ENCODE measurements around the gene RNH1. TPM values are rescaled to one million over a fixed set of nuclear protein-coding genes. Genes with fewer than 3 reads are reported as not detected.
A peak's percentile ranks its signal among the peaks of the same experiment; 100 is the strongest.

RNH1 gene
- polyA plus RNA-seq, 1 of the 3 experiments (the other 2 are of a cell fraction), result 147 TPM

GRCh38 chr11:447923-448731, 58.9 kb downstream of the RNH1 start (continued):
- 0 out of 2 replicates have a peak, but pooled peaks have one; percentile 15 for TF ChIP-seq PBX3 (IDR thresholded peaks at IDR 0.05)
- TF ChIP-seq SIN3A (IDR thresholded peaks at IDR 0.05; ENCODE audit: borderline replicate concordance, low read depth, low read length), result peak; percentile 57; the same call in 1 of the 2 replicates
- peak; percentile 60; the same call in 1 of the 2 replicates for TF ChIP-seq NFIC (IDR thresholded peaks at IDR 0.05; ENCODE audit: borderline replicate concordance)
- peak; percentile 93 for TF ChIP-seq CTCF (IDR thresholded peaks at IDR 0.05)
- peak; percentile 21; the same call in 1 of the 2 replicates for TF ChIP-seq GABPA (IDR thresholded peaks at IDR 0.05; ENCODE audit: low read depth)
- TF ChIP-seq EP300 (IDR thresholded peaks at IDR 0.05; ENCODE audit: borderline replicate concordance in 1 of 2, low read depth in 1 of 2, low read length in 1 of 2), result no peak
- TF ChIP-seq EZH2phosphoT487 (IDR thresholded peaks at IDR 0.05; ENCODE audit: borderline replicate concordance, low read depth), result no peak
- no peak for TF ChIP-seq ZBTB33 (IDR thresholded peaks at IDR 0.05; ENCODE audit: borderline replicate concordance, low read depth)
- TF ChIP-seq MAX (IDR thresholded peaks at IDR 0.05; ENCODE audit: low read depth), result peak; percentile 72; the same call in 1 of the 2 replicates
- peak; percentile 41; the same call in 1 of the 2 replicates for TF ChIP-seq USF2 (IDR thresholded peaks at IDR 0.05; ENCODE audit: borderline replicate concordance, low read depth, low read length)
- TF ChIP-seq TCF12 (IDR thresholded peaks at IDR 0.05), result no peak; the same call in 1 of the 2 replicates
- no peak for TF ChIP-seq MEF2A (IDR thresholded peaks at IDR 0.05; ENCODE audit: borderline replicate concordance, low read depth)
- TF ChIP-seq FOXM1 (IDR thresholded peaks at IDR 0.05; ENCODE audit: low read depth), result no peak
- TF ChIP-seq MXI1 (IDR thresholded peaks at IDR 0.05; ENCODE audit: low read depth, low read length), result peak; percentile 91
- peak; percentile 78 for TF ChIP-seq RAD21 (IDR thresholded peaks at IDR 0.05; ENCODE audit: low read length)
- TF ChIP-seq CHD2 (IDR thresholded peaks at IDR 0.05; ENCODE audit: low read length, partially characterized antibody), result no peak

All from SK-N-SH (cell line).